KMS-11 (cell line): ENCODE measurements around the gene SACS.

Experiments used
- H2AFZ ChIP-seq: fragments of 200-600 bp; sonication (generic); 2 replicates; pipeline ENCODE4 v1.6.1; 2016; ENCODE audit warnings: antibody characterized with exemption, mixed run types, low read depth
- H3K27ac ChIP-seq: fragments of 200-600 bp; sonication (generic); 2 replicates; pipeline ENCODE4 v1.6.1; 2016; ENCODE audit warnings: mild to moderate bottlenecking, mixed run types
- H3K27me3 ChIP-seq: fragments of 200-600 bp; sonication (generic); 2 replicates; pipeline ENCODE4 v1.6.1; 2017; ENCODE audit warnings: mild to moderate bottlenecking, low read depth, mixed run types, moderate library complexity; ENCODE audit not compliant: insufficient read depth
- H3K36me3 ChIP-seq: fragments of 200-600 bp; sonication (generic); 2 replicates; pipeline ENCODE4 v1.6.1; 2017; ENCODE audit warnings: mild to moderate bottlenecking, mixed run types; ENCODE audit not compliant: insufficient read depth
- H3K4me1 ChIP-seq: fragments of 200-600 bp; sonication (generic); 2 replicates; pipeline ENCODE4 v1.6.1; 2016; ENCODE audit warnings: mild to moderate bottlenecking, low read depth, mixed run types; ENCODE audit not compliant: poor library complexity, severe bottlenecking
- H3K4me2 ChIP-seq: fragments of 200-600 bp; sonication (generic); 2 replicates; pipeline ENCODE4 v1.7.0; 2016; ENCODE audit warnings: mild to moderate bottlenecking, mixed run types
- H3K4me3 ChIP-seq: fragments of 200-600 bp; sonication (generic); IDR thresholded peaks from 2 replicates; pipeline ENCODE4 v1.6.1; 2017; ENCODE audit warnings: low read depth, low read length, mixed read lengths; ENCODE audit not compliant: insufficient read depth
- H3K79me2 ChIP-seq: fragments of 200-600 bp; sonication (generic); 2 replicates; pipeline ENCODE4 v1.6.1; 2016; ENCODE audit warnings: low read depth, mixed run types; ENCODE audit not compliant: insufficient read depth
- H3K9ac ChIP-seq: fragments of 200-600 bp; sonication (generic); 2 replicates; pipeline ENCODE4 v1.6.1; 2016; ENCODE audit warnings: mild to moderate bottlenecking, mixed run types
- H4K20me1 ChIP-seq: fragments of 200-600 bp; sonication (generic); 2 replicates; pipeline ENCODE4 v1.6.1; 2016; ENCODE audit warnings: mild to moderate bottlenecking, mixed run types; ENCODE audit not compliant: insufficient read depth
- TF ChIP-seq, protein P1 (sequence below): fragments of 200-600 bp; sonication (generic); conservative IDR thresholded peaks from 2 replicates; pipeline ENCODE4 v1.6.1; 2017; ENCODE audit warnings: low read depth, mild to moderate bottlenecking, antibody characterized with exemption, low read length, moderate library complexity, mixed read lengths

Gene SACS

DNA sequence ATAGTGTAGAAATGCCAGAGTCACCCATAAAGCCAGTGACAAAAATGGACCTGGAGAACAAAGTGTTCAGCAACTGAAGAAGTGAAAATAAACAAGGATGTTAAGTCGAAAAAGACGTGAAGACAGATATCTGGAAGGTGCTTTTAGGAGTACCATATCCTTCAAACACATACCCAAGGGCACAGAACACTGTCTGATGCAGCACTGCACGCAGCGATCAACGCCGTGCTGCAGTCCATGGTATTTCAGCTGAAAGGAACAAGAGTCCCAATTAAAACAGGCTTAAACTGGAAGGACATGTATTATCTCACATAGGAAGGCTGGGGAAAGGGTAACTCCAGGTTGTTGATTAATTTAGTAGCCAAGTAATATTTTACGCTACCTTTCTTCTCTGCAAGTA is 144.5 kb downstream of the SACS start:
- TF ChIP-seq, protein P1, sequence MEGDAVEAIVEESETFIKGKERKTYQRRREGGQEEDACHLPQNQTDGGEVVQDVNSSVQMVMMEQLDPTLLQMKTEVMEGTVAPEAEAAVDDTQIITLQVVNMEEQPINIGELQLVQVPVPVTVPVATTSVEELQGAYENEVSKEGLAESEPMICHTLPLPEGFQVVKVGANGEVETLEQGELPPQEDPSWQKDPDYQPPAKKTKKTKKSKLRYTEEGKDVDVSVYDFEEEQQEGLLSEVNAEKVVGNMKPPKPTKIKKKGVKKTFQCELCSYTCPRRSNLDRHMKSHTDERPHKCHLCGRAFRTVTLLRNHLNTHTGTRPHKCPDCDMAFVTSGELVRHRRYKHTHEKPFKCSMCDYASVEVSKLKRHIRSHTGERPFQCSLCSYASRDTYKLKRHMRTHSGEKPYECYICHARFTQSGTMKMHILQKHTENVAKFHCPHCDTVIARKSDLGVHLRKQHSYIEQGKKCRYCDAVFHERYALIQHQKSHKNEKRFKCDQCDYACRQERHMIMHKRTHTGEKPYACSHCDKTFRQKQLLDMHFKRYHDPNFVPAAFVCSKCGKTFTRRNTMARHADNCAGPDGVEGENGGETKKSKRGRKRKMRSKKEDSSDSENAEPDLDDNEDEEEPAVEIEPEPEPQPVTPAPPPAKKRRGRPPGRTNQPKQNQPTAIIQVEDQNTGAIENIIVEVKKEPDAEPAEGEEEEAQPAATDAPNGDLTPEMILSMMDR, result no peak
- Histone ChIP-seq H3K9ac (no peak overlapping the region), H3K27ac (no peak overlapping the region), H3K36me3 (no peaks in the 10 kb centered on the region), H3K4me1 (no peaks in the 10 kb centered on the region), H3K4me3 (no peak overlapping the region), H2AFZ (no peak overlapping the region), H3K79me2 (no peaks in the 10 kb centered on the region), H3K4me2 (no peak overlapping the region), H4K20me1 (no peaks in the 10 kb centered on the region), H3K27me3 (no peaks in the 10 kb centered on the region)

DNA sequence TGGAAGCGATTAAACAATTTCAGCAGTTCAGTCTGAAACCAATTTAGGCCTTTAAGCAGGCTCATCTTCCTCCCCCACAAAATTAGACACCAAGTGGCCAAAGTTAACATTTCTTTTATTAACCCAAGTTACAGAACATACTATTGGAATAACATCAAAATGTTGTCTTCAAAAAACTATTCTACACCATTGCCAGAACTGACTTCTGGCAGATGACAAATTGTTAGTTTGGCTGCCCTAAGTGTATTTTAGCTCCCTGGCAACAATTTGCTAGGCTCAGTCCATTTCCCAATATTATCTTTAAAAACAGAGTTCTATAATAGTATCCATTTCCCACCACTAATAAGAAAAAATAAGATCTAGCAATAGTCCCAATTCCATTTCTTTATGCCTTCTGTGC is 144.9 kb downstream of the SACS start:
- TF ChIP-seq, protein P1, result no peak
- H3K9ac ChIP-seq, result no peak overlapping the region
- H2AFZ ChIP-seq, result no peak overlapping the region
- H3K27me3 ChIP-seq, result no peaks in the 10 kb centered on the region
- no peak overlapping the region for H3K27ac ChIP-seq
- H4K20me1 ChIP-seq, result no peaks in the 10 kb centered on the region
- H3K4me3 ChIP-seq, result no peak overlapping the region
- no peaks in the 10 kb centered on the region for H3K36me3 ChIP-seq
- no peaks in the 10 kb centered on the region for H3K79me2 ChIP-seq
- H3K4me1 ChIP-seq, result no peaks in the 10 kb centered on the region
- H3K4me2 ChIP-seq, result no peak overlapping the region

DNA sequence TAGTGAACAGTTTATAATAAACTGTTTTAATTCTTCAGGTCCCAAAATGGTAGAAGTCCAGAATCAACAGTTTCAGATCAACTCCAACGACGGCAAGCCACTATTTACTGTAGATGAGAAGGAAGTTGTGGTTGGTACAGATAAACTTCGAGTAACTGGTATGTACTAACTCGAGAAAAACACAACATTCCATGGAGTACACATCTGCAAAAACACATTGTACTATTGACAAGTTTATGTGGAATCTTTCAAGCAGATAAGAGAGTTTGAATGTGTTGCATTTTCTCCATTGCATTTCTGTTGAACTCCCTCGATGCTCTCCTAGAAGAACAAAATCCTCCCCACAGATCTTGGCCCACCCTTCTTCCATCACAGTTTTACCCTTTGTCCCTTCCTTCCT is 154.2 kb downstream of the SACS start:
- H3K27me3 ChIP-seq, result no peaks in the 10 kb centered on the region
- no peaks in the 10 kb centered on the region for H3K4me1 ChIP-seq
- H3K36me3 ChIP-seq, result no peaks in the 10 kb centered on the region
- no peak overlapping the region for H3K27ac ChIP-seq
- H3K9ac ChIP-seq, result no peak overlapping the region
- no peaks in the 10 kb centered on the region for H3K79me2 ChIP-seq
- H2AFZ ChIP-seq, result no peak overlapping the region
- no peak overlapping the region for H3K4me2 ChIP-seq
- TF ChIP-seq, protein P1, result no peak
- no peak overlapping the region for H3K4me3 ChIP-seq
- no peaks in the 10 kb centered on the region for H4K20me1 ChIP-seq
